Uterus (tissue), 2 donors: ENCODE data around the gene CATSPERE.

Source experiments
- CTCF ChIP-seq, 4 experiments: fragments of 200-600 bp in 2 of 4; fragments of 450-650 bp in 2 of 4; sonication (generic) in 2 of 4; IDR thresholded peaks; one replicate each; pipeline ENCODE4 v1.5.1; 2016 to 2019; ENCODE audit warnings: antibody characterized with exemption in 4 of 4, mild to moderate bottlenecking in 2 of 4, moderate library complexity in 1 of 4
- POLR2A ChIP-seq, 2 donors: fragments of 450-650 bp; IDR thresholded peaks; one replicate each; pipeline ENCODE4 v1.6.1; 2016; ENCODE audit warnings: antibody characterized with exemption in 2 of 2, mild to moderate bottlenecking in 1 of 2, moderate library complexity in 1 of 2

- TF ChIP-seq CTCF (IDR thresholded peaks at IDR 0.05) (no peak), POLR2A (IDR thresholded peaks at IDR 0.05) (no peak)
Observed at GRCh38 chr1:244590670-244591069, 129.6 kb downstream of the CATSPERE start.
